Neural progenitor cell (in vitro differentiated cells): Measurements from ENCODE around the gene CNOT2. TPM values are rescaled to one million over a fixed set of nuclear protein-coding genes. Genes with fewer than 3 reads are reported as not detected.

ENCODE experiments used
- DNase-seq: peaks from one replicate; pipeline ENCODE4 v3.0.0-alpha.2; 2016; ENCODE audit warnings: low spot score
- H2AFZ ChIP-seq: fragments of 200-600 bp; sonication (generic); replicated peaks from 2 replicates; pipeline ENCODE4 v1.6.1; 2016; ENCODE audit warnings: antibody characterized with exemption
- H3F3A ChIP-seq: fragments of 200-600 bp; sonication (generic); 2 replicates; pipeline ENCODE4 v1.6.1; 2016; ENCODE audit warnings: antibody characterized with exemption, low read depth
- H3K27ac ChIP-seq: fragments of 200-600 bp; sonication (generic); 2 replicates; pipeline ENCODE4 v1.5.1; 2016; ENCODE audit warnings: mild to moderate bottlenecking
- H3K27me3 ChIP-seq: fragments of 200-600 bp; sonication (generic); 2 replicates; pipeline ENCODE4 v1.6.1; 2016; ENCODE audit warnings: mild to moderate bottlenecking, moderate library complexity
- H3K36me3 ChIP-seq: fragments of 200-600 bp; sonication (generic); 2 replicates; pipeline ENCODE4 v1.5.1; 2016
- H3K4me1 ChIP-seq: fragments of 200-600 bp; sonication (generic); 2 replicates; pipeline ENCODE4 v1.6.1; 2016; ENCODE audit warnings: mixed run types
- H3K4me2 ChIP-seq: fragments of 200-600 bp; sonication (generic); 2 replicates; pipeline ENCODE4 v1.6.1; 2016
- H3K4me3 ChIP-seq: fragments of 200-600 bp; sonication (generic); 2 replicates; pipeline ENCODE4 v1.5.1; 2016
- H3K79me2 ChIP-seq: fragments of 200-600 bp; sonication (generic); 2 replicates; pipeline ENCODE4 v1.6.1; 2016; ENCODE audit warnings: low read depth
- H3K9ac ChIP-seq: fragments of 200-600 bp; sonication (generic); 2 replicates; pipeline ENCODE4 v1.6.1; 2016
- H3K9me3 ChIP-seq: fragments of 200-600 bp; sonication (generic); 2 replicates; pipeline ENCODE4 v1.5.1; 2016; ENCODE audit warnings: low read depth
- H4K20me1 ChIP-seq: fragments of 200-600 bp; sonication (generic); 2 replicates; pipeline ENCODE4 v1.6.1; 2016; ENCODE audit warnings: low read depth
- H3K27ac Mint-ChIP-seq: 3 replicates; pipeline ENCODE4 v1.8.0; 2021; ENCODE audit warnings: mixed read lengths
- H3K27me3 Mint-ChIP-seq: 2 replicates; pipeline ENCODE4 v1.8.0; 2022; ENCODE audit warnings: low read depth, mild to moderate bottlenecking, inconsistent platforms, moderate library complexity, mixed read lengths; ENCODE audit not compliant: insufficient read depth
- H3K36me3 Mint-ChIP-seq: 3 replicates; pipeline ENCODE4 v1.8.0; 2021; ENCODE audit warnings: mixed read lengths
- H3K4me1 Mint-ChIP-seq: 3 replicates; pipeline ENCODE4 v1.8.0; 2021; ENCODE audit warnings: mixed read lengths
- H3K4me3 Mint-ChIP-seq: 3 replicates; pipeline ENCODE4 v1.8.0; 2021; ENCODE audit warnings: mild to moderate bottlenecking, moderate library complexity, mixed read lengths
- H3K9me3 Mint-ChIP-seq: 3 replicates; pipeline ENCODE4 v1.8.0; 2020; ENCODE audit warnings: mixed read lengths
- CTCF ChIP-seq: fragments of 200-600 bp; sonication (generic); IDR thresholded peaks from 2 replicates; pipeline ENCODE4 v1.5.1; 2017; ENCODE audit warnings: antibody characterized with exemption, mild to moderate bottlenecking
- EZH2 ChIP-seq: fragments of 200-600 bp; sonication (generic); IDR thresholded peaks from 2 replicates; pipeline ENCODE4 v1.6.1; 2017; ENCODE audit warnings: antibody characterized with exemption, mild to moderate bottlenecking, moderate library complexity
- EZH2phosphoT487 ChIP-seq: fragments of 200-600 bp; sonication (generic); IDR thresholded peaks from 2 replicates; pipeline ENCODE4 v1.6.1; 2017; ENCODE audit warnings: antibody characterized with exemption
- total RNA-seq: library from RNA; depleted of rRNA; stranded (reverse); fragments of >200 nt; gene quantifications from 2 replicates; pipeline ENCODE4 v1.2.3, GENCODE V29; 2015; ENCODE audit warnings: low replicate concordance

CNOT2 gene
- total RNA-seq, 1 donor from 2014 or later = 250 TPM

- DNase-seq = no peak
- Mint-ChIP-seq H3K9me3 (no peaks in the 10 kb centered on the region), H3K27ac (no peak overlapping the region), H3K27me3 (no peaks in the 10 kb centered on the region), H3K4me3 (no peak overlapping the region), H3K4me1 (no peaks in the 10 kb centered on the region), H3K36me3 (peaks cover 14% of the 10 kb centered on the region)
- H3F3A ChIP-seq = peaks cover 9% of the 10 kb centered on the region
- no peak overlapping the region for H3K9ac ChIP-seq
- H3K27me3 ChIP-seq = no peaks in the 10 kb centered on the region
- H3K79me2 ChIP-seq = no peaks in the 10 kb centered on the region
- H3K4me3 ChIP-seq = no peak overlapping the region
- H3K27ac ChIP-seq = no peak overlapping the region
- TF ChIP-seq CTCF = no peak
- TF ChIP-seq EZH2phosphoT487 = no peak
- TF ChIP-seq EZH2 = no peak
- H3K4me2 ChIP-seq = no peak overlapping the region
- H2AFZ ChIP-seq = no peak overlapping the region
- no peaks in the 10 kb centered on the region for H3K36me3 ChIP-seq
- no peaks in the 10 kb centered on the region for H3K4me1 ChIP-seq
- no peaks in the 10 kb centered on the region for H3K9me3 ChIP-seq
- no peaks in the 10 kb centered on the region for H4K20me1 ChIP-seq
These were observed 110.8 kb downstream of the CNOT2 start for GRCh38 chr12:70353780-70354660.

GRCh38 chr12:70354787-70355186 lies 111.6 kb downstream of the CNOT2 start:
- Histone ChIP-seq H3K4me3 (no peak overlapping the region), H4K20me1 (no peaks in the 10 kb centered on the region), H3K79me2 (no peaks in the 10 kb centered on the region), H3K4me1 (no peaks in the 10 kb centered on the region), H3F3A (peaks cover 9% of the 10 kb centered on the region), H3K27me3 (no peaks in the 10 kb centered on the region), H3K36me3 (no peaks in the 10 kb centered on the region), H3K27ac (no peak overlapping the region), H3K9me3 (no peaks in the 10 kb centered on the region), H3K9ac (no peak overlapping the region), H3K4me2 (no peak overlapping the region), H2AFZ (no peak overlapping the region)
- H3K27me3 Mint-ChIP-seq = no peaks in the 10 kb centered on the region
- no peak overlapping the region for H3K4me3 Mint-ChIP-seq
- DNase-seq = no peak
- H3K36me3 Mint-ChIP-seq = peaks cover 14% of the 10 kb centered on the region
- no peak overlapping the region for H3K27ac Mint-ChIP-seq
- no peaks in the 10 kb centered on the region for H3K4me1 Mint-ChIP-seq
- TF ChIP-seq CTCF = no peak
- TF ChIP-seq EZH2phosphoT487 = no peak
- no peak for TF ChIP-seq EZH2
- H3K9me3 Mint-ChIP-seq = no peaks in the 10 kb centered on the region

GRCh38 chr12:70355972-70356371 lies 112.7 kb downstream of the CNOT2 start:
- H3K4me1 Mint-ChIP-seq = no peaks in the 10 kb centered on the region
- DNase-seq = no peak
- peaks cover 9% of the 10 kb centered on the region for H3F3A ChIP-seq
- no peaks in the 10 kb centered on the region for H3K27me3 ChIP-seq
- H3K9ac ChIP-seq = no peak overlapping the region
- H3K27me3 Mint-ChIP-seq = no peaks in the 10 kb centered on the region
- TF ChIP-seq EZH2phosphoT487 (no peak), CTCF (no peak), EZH2 (no peak)
- H2AFZ ChIP-seq = no peak overlapping the region
- H3K36me3 Mint-ChIP-seq = peaks cover 14% of the 10 kb centered on the region
- no peak overlapping the region for H3K27ac Mint-ChIP-seq
- no peaks in the 10 kb centered on the region for H3K9me3 ChIP-seq
- H3K4me2 ChIP-seq = no peak overlapping the region
- no peaks in the 10 kb centered on the region for H3K36me3 ChIP-seq
- H3K4me3 Mint-ChIP-seq = no peak overlapping the region
- H3K4me3 ChIP-seq = no peak overlapping the region
- no peaks in the 10 kb centered on the region for H3K79me2 ChIP-seq
- H3K27ac ChIP-seq = no peak overlapping the region
- peaks cover 5% of the 10 kb centered on the region for H3K4me1 ChIP-seq
- H3K9me3 Mint-ChIP-seq = no peaks in the 10 kb centered on the region
- H4K20me1 ChIP-seq = no peaks in the 10 kb centered on the region
